Measurements from ENCODE around the gene TRPC6.

TRPC6 gene

GRCh38 chr11:101583251-101584128 is at the start of gene TRPC6:
Gene TRPC6, minus strand, starts transcription at chr11:101584007. Its CDS starts 504 bp downstream, at chr11:101583503.
- DNase-seq: peak; percentile 6

- no peak for DNase-seq
Measured at GRCh38 chr11:101620026-101620425, 36.2 kb upstream of the TRPC6 start.

- peak; percentile 53 for DNase-seq
Measured at GRCh38 chr11:101618709-101619108, 34.9 kb upstream of the TRPC6 start.

GRCh38 chr11:101617735-101618332 is 34.0 kb upstream of the TRPC6 start:
- DNase-seq: peak; percentile 13

GRCh38 chr11:101612481-101612880 is 28.7 kb upstream of the TRPC6 start:
- no peak for DNase-seq

- no peak for DNase-seq
Measured at GRCh38 chr11:101600924-101601323, 17.1 kb upstream of the TRPC6 start.

GRCh38 chr11:101586965-101587364 is 3.2 kb upstream of the TRPC6 start:
- DNase-seq: no peak

- DNase-seq: no peak
Measured at GRCh38 chr11:101584655-101585054, 848 bp upstream of the TRPC6 start.

- DNase-seq: no peak
Measured at GRCh38 chr11:101584129-101584515, 315 bp upstream of the TRPC6 start.

- no peak for DNase-seq
Measured at GRCh38 chr11:101582989-101583250, 887 bp downstream of the TRPC6 start.

- peak; percentile 13 for DNase-seq
Measured at GRCh38 chr11:101582236-101582988, 1.4 kb downstream of the TRPC6 start.

- no peak for DNase-seq
Measured at GRCh38 chr11:101577461-101577860, 6.3 kb downstream of the TRPC6 start.

GRCh38 chr11:101576456-101576855 is 7.4 kb downstream of the TRPC6 start:
- DNase-seq: no peak

- no peak for DNase-seq
Measured at GRCh38 chr11:101574886-101575285, 8.9 kb downstream of the TRPC6 start.

- DNase-seq: no peak
Measured at GRCh38 chr11:101567071-101567470, 16.7 kb downstream of the TRPC6 start.

GRCh38 chr11:101566626-101567025 is 17.2 kb downstream of the TRPC6 start:
- no peak for DNase-seq

GRCh38 chr11:101563166-101563565 is 20.6 kb downstream of the TRPC6 start:
- no peak for DNase-seq

- DNase-seq: no peak
Measured at GRCh38 chr11:101555366-101555765, 28.4 kb downstream of the TRPC6 start.

GRCh38 chr11:101553891-101554292 is 29.9 kb downstream of the TRPC6 start:
- no peak for DNase-seq

- no peak for DNase-seq
Measured at GRCh38 chr11:101552888-101553287, 30.9 kb downstream of the TRPC6 start.

GRCh38 chr11:101528541-101528940 is 55.3 kb downstream of the TRPC6 start:
- no peak for DNase-seq

GRCh38 chr11:101523634-101524260 is 60.1 kb downstream of the TRPC6 start:
- DNase-seq: no peak

GRCh38 chr11:101523193-101523592 is 60.6 kb downstream of the TRPC6 start:
- no peak for DNase-seq
